Measurements from ENCODE around the gene ISCA2. TPM values are rescaled to one million over a fixed set of nuclear protein-coding genes. Genes with fewer than 3 reads are reported as not detected.
A peak's percentile ranks its signal among the peaks of the same experiment; 100 is the strongest.

The ISCA2 gene
- total RNA-seq, 2 experiments from 2014 or later: 31.2 to 34.5 TPM

GRCh38 chr14:74491956-74492775 is 1.4 kb upstream of the ISCA2 start:
- peaks cover 2% of the 10 kb centered on the region for H3K36me3 Mint-ChIP-seq

GRCh38 chr14:74492776-74493342 is 706 bp upstream of the ISCA2 start, which contains the start of gene NPC2:
Gene NPC2 (minus strand): TSS chr14:74493305. CDS start chr14:74493274, 31 bp downstream.
- H3K27me3 Mint-ChIP-seq: no peaks in the 10 kb centered on the region
- ATAC-seq (ENCODE audit: low read depth) (no peak), DNase-seq (no peak)
- H3K4me1 Mint-ChIP-seq: peaks cover 21% of the 10 kb centered on the region
- peak within 1 kb of the TSS; percentile 89 for H3K4me3 Mint-ChIP-seq
- no peaks in the 10 kb centered on the region for H3K9me3 Mint-ChIP-seq
- POLR2A ChIA-PET: interaction anchor here (0.6 to 1.0 kb wide), 4 partner anchors 25 to 706 kb away, joined by 3 to 4 read pairs (median 4); partner anchors contain the start of genes AREL1 and FCF1
- H3K36me3 Mint-ChIP-seq: peaks cover 2% of the 10 kb centered on the region
- peak within 1 kb of the TSS; percentile 89 for H3K27ac Mint-ChIP-seq

More at GRCh38 chr14:74491956-74492775, 1.4 kb upstream of the ISCA2 start:
- DNase-seq (no peak), ATAC-seq (ENCODE audit: low read depth) (no peak)
- H3K27me3 Mint-ChIP-seq: no peaks in the 10 kb centered on the region
- H3K27ac Mint-ChIP-seq: no peak overlapping the region
- POLR2A ChIA-PET: no interaction called here
- H3K4me3 Mint-ChIP-seq: no peak overlapping the region
- peaks cover 21% of the 10 kb centered on the region for H3K4me1 Mint-ChIP-seq
- H3K9me3 Mint-ChIP-seq: no peaks in the 10 kb centered on the region

GRCh38 chr14:74495356-74495755 is 1.8 kb downstream of the ISCA2 start:
- H3K4me1 Mint-ChIP-seq: peaks cover 18% of the 10 kb centered on the region
- POLR2A ChIA-PET: no interaction called here
- DNase-seq (no peak), ATAC-seq (ENCODE audit: low read depth) (no peak)
- no peak overlapping the region for H3K27ac Mint-ChIP-seq
- H3K27me3 Mint-ChIP-seq: no peaks in the 10 kb centered on the region
- H3K9me3 Mint-ChIP-seq: no peaks in the 10 kb centered on the region
- peaks cover 2% of the 10 kb centered on the region for H3K36me3 Mint-ChIP-seq
- no peak overlapping the region for H3K4me3 Mint-ChIP-seq

- no peaks in the 10 kb centered on the region for H3K9me3 Mint-ChIP-seq
- DNase-seq (no peak), ATAC-seq (ENCODE audit: low read depth) (no peak)
- peaks cover 2% of the 10 kb centered on the region for H3K36me3 Mint-ChIP-seq
- H3K4me3 Mint-ChIP-seq: no peak overlapping the region
- POLR2A ChIA-PET: no interaction called here
- H3K4me1 Mint-ChIP-seq: peaks cover 1% of the 10 kb centered on the region
- H3K27me3 Mint-ChIP-seq: no peaks in the 10 kb centered on the region
- H3K27ac Mint-ChIP-seq: no peak overlapping the region
Measured at GRCh38 chr14:74500417-74501134, 7.0 kb downstream of the ISCA2 start.

GRCh38 chr14:74501135-74501614 is 7.6 kb downstream of the ISCA2 start:
- Mint-ChIP-seq H3K9me3 (no peaks in the 10 kb centered on the region), H3K4me3 (no peak overlapping the region), H3K27ac (no peak overlapping the region), H3K36me3 (peaks cover 2% of the 10 kb centered on the region), H3K4me1 (peaks cover 1% of the 10 kb centered on the region), H3K27me3 (no peaks in the 10 kb centered on the region)
- DNase-seq: no peak
- ATAC-seq (ENCODE audit: low read depth): no peak
- POLR2A ChIA-PET: no interaction called here

GRCh38 chr14:74501691-74502090 is 8.1 kb downstream of the ISCA2 start:
- H3K27me3 Mint-ChIP-seq: no peaks in the 10 kb centered on the region
- no peak for DNase-seq
- no peak overlapping the region for H3K4me3 Mint-ChIP-seq
- H3K27ac Mint-ChIP-seq: no peak overlapping the region
- no peak for ATAC-seq (ENCODE audit: low read depth)
- H3K4me1 Mint-ChIP-seq: peaks cover 1% of the 10 kb centered on the region
- POLR2A ChIA-PET: no interaction called here
- no peaks in the 10 kb centered on the region for H3K9me3 Mint-ChIP-seq
- no peaks in the 10 kb centered on the region for H3K36me3 Mint-ChIP-seq

GRCh38 chr14:74502236-74503019 is 8.9 kb downstream of the ISCA2 start:
- H3K27me3 Mint-ChIP-seq: peaks cover 6% of the 10 kb centered on the region
- H3K4me1 Mint-ChIP-seq: peaks cover 1% of the 10 kb centered on the region
- POLR2A ChIA-PET: interaction anchor here (1.2 kb wide), 1 partner anchor 9 kb away, joined by 3 read pairs; no protein-coding TSS in a partner anchor
- peak; percentile 21 for DNase-seq
- peak; percentile 67 for ATAC-seq (ENCODE audit: low read depth)
- H3K27ac Mint-ChIP-seq: no peak overlapping the region
- no peaks in the 10 kb centered on the region for H3K9me3 Mint-ChIP-seq
- H3K36me3 Mint-ChIP-seq: no peaks in the 10 kb centered on the region
- H3K4me3 Mint-ChIP-seq: no peak overlapping the region

- H3K27me3 Mint-ChIP-seq: peaks cover 6% of the 10 kb centered on the region
- DNase-seq (peak; percentile 16), ATAC-seq (ENCODE audit: low read depth) (no peak)
- POLR2A ChIA-PET: interaction anchor here (1.2 kb wide), 1 partner anchor 8 kb away, joined by 3 read pairs; no protein-coding TSS in a partner anchor
- H3K4me3 Mint-ChIP-seq: no peak overlapping the region
- H3K9me3 Mint-ChIP-seq: no peaks in the 10 kb centered on the region
- H3K36me3 Mint-ChIP-seq: no peaks in the 10 kb centered on the region
- H3K27ac Mint-ChIP-seq: no peak overlapping the region
- peaks cover 1% of the 10 kb centered on the region for H3K4me1 Mint-ChIP-seq
Measured at GRCh38 chr14:74503291-74503937, 9.8 kb downstream of the ISCA2 start.

- Mint-ChIP-seq H3K9me3 (no peaks in the 10 kb centered on the region), H3K36me3 (no peaks in the 10 kb centered on the region), H3K4me3 (no peak overlapping the region), H3K27ac (no peak overlapping the region), H3K27me3 (peaks cover 6% of the 10 kb centered on the region), H3K4me1 (no peaks in the 10 kb centered on the region)
- POLR2A ChIA-PET: no interaction called here
- DNase-seq (peak; percentile 19), ATAC-seq (ENCODE audit: low read depth) (no peak)
Measured at GRCh38 chr14:74503938-74504335, 10.4 kb downstream of the ISCA2 start.

GRCh38 chr14:74504412-74504811 is 10.8 kb downstream of the ISCA2 start:
- Mint-ChIP-seq H3K27me3 (peaks cover 6% of the 10 kb centered on the region), H3K36me3 (no peaks in the 10 kb centered on the region), H3K4me1 (no peaks in the 10 kb centered on the region), H3K4me3 (no peak overlapping the region), H3K27ac (no peak overlapping the region), H3K9me3 (no peaks in the 10 kb centered on the region)
- DNase-seq (peak; percentile 20), ATAC-seq (ENCODE audit: low read depth) (no peak)
- POLR2A ChIA-PET: no interaction called here

GRCh38 chr14:74504874-74505720 is 11.5 kb downstream of the ISCA2 start:
- no peak for ATAC-seq (ENCODE audit: low read depth)
- POLR2A ChIA-PET: no interaction called here
- DNase-seq: peak; percentile 16
- H3K27ac Mint-ChIP-seq: no peak overlapping the region
- peaks cover 6% of the 10 kb centered on the region for H3K27me3 Mint-ChIP-seq
- no peaks in the 10 kb centered on the region for H3K9me3 Mint-ChIP-seq
- H3K4me3 Mint-ChIP-seq: no peak overlapping the region
- no peaks in the 10 kb centered on the region for H3K36me3 Mint-ChIP-seq
- H3K4me1 Mint-ChIP-seq: no peaks in the 10 kb centered on the region

- Mint-ChIP-seq H3K9me3 (no peaks in the 10 kb centered on the region), H3K4me3 (no peak overlapping the region), H3K4me1 (no peaks in the 10 kb centered on the region), H3K36me3 (no peaks in the 10 kb centered on the region), H3K27me3 (peaks cover 6% of the 10 kb centered on the region), H3K27ac (no peak overlapping the region)
- POLR2A ChIA-PET: no interaction called here
- DNase-seq (peak; percentile 20), ATAC-seq (ENCODE audit: low read depth) (no peak)
Measured at GRCh38 chr14:74505831-74506230, 12.3 kb downstream of the ISCA2 start.

All from activated naive CD8-positive, alpha-beta T cell treated with anti-CD3 and anti-CD28 coated beads, Interleukin-2, amount 10 ng/mL, durations not matched to agents 7 days and 5 days (primary cell).